Adrenal gland (tissue), 5 donors: Measurements from ENCODE around the gene RALGAPA1.

ENCODE experiments used
- POLR2A ChIP-seq, 2 donors: fragments of 450-650 bp; IDR thresholded peaks; one replicate each; pipeline ENCODE4 v1.6.1; 2017; ENCODE audit warnings: antibody characterized with exemption in 2 of 2, mild to moderate bottlenecking in 2 of 2, moderate library complexity in 1 of 2
- TF ChIP-seq, protein P1 (sequence below), 6 experiments: fragments of 450-650 bp in 4 of 6; fragments of 200-600 bp in 2 of 6; sonication (generic) in 1 of 6; IDR thresholded peaks; 1 replicate in 5 of 6; 2 replicates in 1 of 6; pipeline versions ENCODE4 v1.5.1 to v1.8.0; 2016 to 2021; ENCODE audit warnings: antibody characterized with exemption in 6 of 6, mild to moderate bottlenecking in 2 of 6, moderate library complexity in 1 of 6
- donor health status: DM: no; HTN: no; CAD: no.

DNA sequence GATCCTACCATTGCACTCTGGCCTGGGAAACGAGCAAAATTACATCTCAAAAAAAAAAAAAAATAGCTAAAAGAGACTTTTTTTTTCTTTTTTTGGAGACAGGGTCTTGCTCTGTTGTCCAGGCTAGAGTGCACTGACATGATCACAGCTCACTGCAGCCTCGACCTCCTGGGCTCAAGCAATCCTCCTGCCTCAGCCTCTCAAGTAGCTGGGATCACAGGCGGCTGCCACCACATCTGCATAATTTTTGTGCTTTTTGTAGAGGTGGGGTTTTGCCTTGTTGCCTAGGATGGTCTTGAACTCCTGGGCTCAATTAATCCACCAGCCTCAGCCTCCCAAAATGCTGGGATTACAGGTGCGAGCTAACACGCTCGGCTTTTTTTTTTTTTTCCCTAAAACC, 11.3 kb downstream of the RALGAPA1 start:
- no peak for TF ChIP-seq POLR2A (IDR thresholded peaks at IDR 0.05)
- TF ChIP-seq, protein P1, sequence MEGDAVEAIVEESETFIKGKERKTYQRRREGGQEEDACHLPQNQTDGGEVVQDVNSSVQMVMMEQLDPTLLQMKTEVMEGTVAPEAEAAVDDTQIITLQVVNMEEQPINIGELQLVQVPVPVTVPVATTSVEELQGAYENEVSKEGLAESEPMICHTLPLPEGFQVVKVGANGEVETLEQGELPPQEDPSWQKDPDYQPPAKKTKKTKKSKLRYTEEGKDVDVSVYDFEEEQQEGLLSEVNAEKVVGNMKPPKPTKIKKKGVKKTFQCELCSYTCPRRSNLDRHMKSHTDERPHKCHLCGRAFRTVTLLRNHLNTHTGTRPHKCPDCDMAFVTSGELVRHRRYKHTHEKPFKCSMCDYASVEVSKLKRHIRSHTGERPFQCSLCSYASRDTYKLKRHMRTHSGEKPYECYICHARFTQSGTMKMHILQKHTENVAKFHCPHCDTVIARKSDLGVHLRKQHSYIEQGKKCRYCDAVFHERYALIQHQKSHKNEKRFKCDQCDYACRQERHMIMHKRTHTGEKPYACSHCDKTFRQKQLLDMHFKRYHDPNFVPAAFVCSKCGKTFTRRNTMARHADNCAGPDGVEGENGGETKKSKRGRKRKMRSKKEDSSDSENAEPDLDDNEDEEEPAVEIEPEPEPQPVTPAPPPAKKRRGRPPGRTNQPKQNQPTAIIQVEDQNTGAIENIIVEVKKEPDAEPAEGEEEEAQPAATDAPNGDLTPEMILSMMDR (IDR thresholded peaks at IDR 0.05): no peak
